Activated CD4-positive, alpha-beta T cell treated with anti-CD3 and anti-CD28 coated beads, Interleukin-2, Interleukin-4, amounts not matched to agents 100 ng/mL and 50 ng/mL, durations not matched to agents 16 hours and 8 hours (primary cell): Measurements from ENCODE around the gene MLST8.

Source experiments
- DNase-seq: peaks from one replicate; pipeline ENCODE4 v3.0.0-alpha.2; 2020; ENCODE audit warnings: low spot score

Gene MLST8

GRCh38 chr16:2209258-2210008 lies 4.2 kb downstream of the MLST8 start:
- no peak for DNase-seq

- DNase-seq: no peak
These were observed 4.7 kb downstream of the MLST8 start for GRCh38 chr16:2210009-2210332.

GRCh38 chr16:2210386-2211365 lies 5.4 kb downstream of the MLST8 start, which contains the start of gene BRICD5:
BRICD5 (minus strand) TSS chr16:2210863; CDS start chr16:2210833, 30 bp downstream.
- DNase-seq: no peak

- no peak for DNase-seq
These were observed 6.7 kb downstream of the MLST8 start for GRCh38 chr16:2211923-2212347.

GRCh38 chr16:2212362-2213324 lies 7.4 kb downstream of the MLST8 start:
- no peak for DNase-seq

GRCh38 chr16:2213817-2214718 lies 8.8 kb downstream of the MLST8 start:
- no peak for DNase-seq

GRCh38 chr16:2214719-2214968 lies 9.4 kb downstream of the MLST8 start, which contains the start of gene PGP:
PGP (minus strand) TSS chr16:2214840; CDS start chr16:2214777, 63 bp downstream.
- DNase-seq: no peak

- DNase-seq: no peak
These were observed 11.1 kb downstream of the MLST8 start for GRCh38 chr16:2216330-2216729.

GRCh38 chr16:2223221-2223941 lies 18.1 kb downstream of the MLST8 start, which contains the start of gene E4F1:
E4F1 (plus strand) TSS chr16:2223591; CDS start chr16:2223614, 23 bp downstream.
- DNase-seq: peak; percentile 100

GRCh38 chr16:2223942-2224486 lies 18.8 kb downstream of the MLST8 start:
- DNase-seq: peak; percentile 32

GRCh38 chr16:2226245-2226793 lies 21.1 kb downstream of the MLST8 start:
- DNase-seq: no peak

GRCh38 chr16:2226918-2227317 lies 21.7 kb downstream of the MLST8 start:
- no peak for DNase-seq

GRCh38 chr16:2228161-2228824 lies 23.0 kb downstream of the MLST8 start:
- DNase-seq: no peak

- DNase-seq: no peak
These were observed 23.8 kb downstream of the MLST8 start for GRCh38 chr16:2229091-2229490.

GRCh38 chr16:2229632-2230250 lies 24.5 kb downstream of the MLST8 start:
- no peak for DNase-seq

GRCh38 chr16:2230376-2230775 lies 25.1 kb downstream of the MLST8 start:
- no peak for DNase-seq

- DNase-seq: no peak
These were observed 26.0 kb downstream of the MLST8 start for GRCh38 chr16:2231016-2231931.
